HL-60 (cell line): Measurements from ENCODE around the gene NLK.

Experiments used
- GABPA ChIP-seq: IDR thresholded peaks from 2 replicates; pipeline ENCODE4 v1.6.1; 2012; ENCODE audit warnings: low read depth
- POLR2AphosphoS5 ChIP-seq: IDR thresholded peaks from 2 replicates; pipeline ENCODE4 v1.6.1; 2012; ENCODE audit warnings: low read depth
- TF ChIP-seq, protein P1 (sequence below): IDR thresholded peaks from one replicate; pipeline ENCODE4 v1.5.1; 2011; ENCODE audit warnings: low read length, control low read depth, inconsistent platforms; ENCODE audit not compliant: insufficient read depth
- TF ChIP-seq, protein P2 (sequence below): IDR thresholded peaks from 2 replicates; pipeline ENCODE4 v1.6.1; 2012; ENCODE audit warnings: low read depth; ENCODE audit not compliant: insufficient replicate concordance

DNA sequence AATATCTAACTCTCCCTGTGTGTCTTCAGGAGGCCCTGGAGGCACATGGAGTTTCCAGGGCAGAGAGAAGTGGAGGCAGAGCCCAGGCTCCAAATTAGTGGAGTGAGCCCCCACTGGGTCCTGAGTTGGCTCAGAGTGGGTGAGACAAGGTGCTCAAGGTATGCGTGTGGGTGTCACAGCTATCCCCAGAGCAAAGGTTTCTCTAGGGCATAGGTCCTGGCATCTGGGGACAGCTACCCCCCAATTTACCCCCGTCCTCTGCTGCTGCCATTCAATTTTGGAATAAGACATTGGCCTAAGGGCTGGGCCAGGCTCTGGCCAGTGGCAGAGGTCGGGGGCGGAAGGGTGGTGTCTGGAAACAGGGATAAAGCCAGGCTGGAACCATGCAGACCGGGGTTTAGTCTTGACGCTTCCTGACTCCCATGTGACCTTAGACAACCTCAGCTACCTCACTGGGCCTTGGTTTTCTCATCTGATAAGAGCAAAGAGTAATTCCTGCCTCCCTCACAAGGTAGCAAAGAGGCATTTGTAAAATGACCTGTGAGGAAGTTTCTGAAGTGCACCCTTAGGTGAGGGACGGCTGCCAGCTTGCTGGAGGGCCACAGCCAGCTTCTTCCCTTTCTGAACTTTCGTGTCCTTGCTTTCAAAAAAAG, 198.3 kb downstream of the NLK start:
- TF ChIP-seq, protein P1, sequence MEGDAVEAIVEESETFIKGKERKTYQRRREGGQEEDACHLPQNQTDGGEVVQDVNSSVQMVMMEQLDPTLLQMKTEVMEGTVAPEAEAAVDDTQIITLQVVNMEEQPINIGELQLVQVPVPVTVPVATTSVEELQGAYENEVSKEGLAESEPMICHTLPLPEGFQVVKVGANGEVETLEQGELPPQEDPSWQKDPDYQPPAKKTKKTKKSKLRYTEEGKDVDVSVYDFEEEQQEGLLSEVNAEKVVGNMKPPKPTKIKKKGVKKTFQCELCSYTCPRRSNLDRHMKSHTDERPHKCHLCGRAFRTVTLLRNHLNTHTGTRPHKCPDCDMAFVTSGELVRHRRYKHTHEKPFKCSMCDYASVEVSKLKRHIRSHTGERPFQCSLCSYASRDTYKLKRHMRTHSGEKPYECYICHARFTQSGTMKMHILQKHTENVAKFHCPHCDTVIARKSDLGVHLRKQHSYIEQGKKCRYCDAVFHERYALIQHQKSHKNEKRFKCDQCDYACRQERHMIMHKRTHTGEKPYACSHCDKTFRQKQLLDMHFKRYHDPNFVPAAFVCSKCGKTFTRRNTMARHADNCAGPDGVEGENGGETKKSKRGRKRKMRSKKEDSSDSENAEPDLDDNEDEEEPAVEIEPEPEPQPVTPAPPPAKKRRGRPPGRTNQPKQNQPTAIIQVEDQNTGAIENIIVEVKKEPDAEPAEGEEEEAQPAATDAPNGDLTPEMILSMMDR = no peak
- TF ChIP-seq POLR2AphosphoS5 (no peak), GABPA (no peak)
- TF ChIP-seq, protein P2, sequence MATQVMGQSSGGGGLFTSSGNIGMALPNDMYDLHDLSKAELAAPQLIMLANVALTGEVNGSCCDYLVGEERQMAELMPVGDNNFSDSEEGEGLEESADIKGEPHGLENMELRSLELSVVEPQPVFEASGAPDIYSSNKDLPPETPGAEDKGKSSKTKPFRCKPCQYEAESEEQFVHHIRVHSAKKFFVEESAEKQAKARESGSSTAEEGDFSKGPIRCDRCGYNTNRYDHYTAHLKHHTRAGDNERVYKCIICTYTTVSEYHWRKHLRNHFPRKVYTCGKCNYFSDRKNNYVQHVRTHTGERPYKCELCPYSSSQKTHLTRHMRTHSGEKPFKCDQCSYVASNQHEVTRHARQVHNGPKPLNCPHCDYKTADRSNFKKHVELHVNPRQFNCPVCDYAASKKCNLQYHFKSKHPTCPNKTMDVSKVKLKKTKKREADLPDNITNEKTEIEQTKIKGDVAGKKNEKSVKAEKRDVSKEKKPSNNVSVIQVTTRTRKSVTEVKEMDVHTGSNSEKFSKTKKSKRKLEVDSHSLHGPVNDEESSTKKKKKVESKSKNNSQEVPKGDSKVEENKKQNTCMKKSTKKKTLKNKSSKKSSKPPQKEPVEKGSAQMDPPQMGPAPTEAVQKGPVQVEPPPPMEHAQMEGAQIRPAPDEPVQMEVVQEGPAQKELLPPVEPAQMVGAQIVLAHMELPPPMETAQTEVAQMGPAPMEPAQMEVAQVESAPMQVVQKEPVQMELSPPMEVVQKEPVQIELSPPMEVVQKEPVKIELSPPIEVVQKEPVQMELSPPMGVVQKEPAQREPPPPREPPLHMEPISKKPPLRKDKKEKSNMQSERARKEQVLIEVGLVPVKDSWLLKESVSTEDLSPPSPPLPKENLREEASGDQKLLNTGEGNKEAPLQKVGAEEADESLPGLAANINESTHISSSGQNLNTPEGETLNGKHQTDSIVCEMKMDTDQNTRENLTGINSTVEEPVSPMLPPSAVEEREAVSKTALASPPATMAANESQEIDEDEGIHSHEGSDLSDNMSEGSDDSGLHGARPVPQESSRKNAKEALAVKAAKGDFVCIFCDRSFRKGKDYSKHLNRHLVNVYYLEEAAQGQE = no peak
